ENCODE data around the gene P2RY11. TPM values are rescaled to one million over a fixed set of nuclear protein-coding genes. Genes with fewer than 3 reads are reported as not detected.
A peak's percentile ranks its signal among the peaks of the same experiment; 100 is the strongest.

P2RY11 gene
- total RNA-seq, 1 experiment from 2014 or later = 43.8 TPM

GRCh38 chr19:10096615-10096963 is 14.9 kb upstream of the P2RY11 start:
- ATAC-seq = no peak
- H3K36me3 ChIP-seq (ENCODE audit: control insufficient read depth in 1 of 2, insufficient read depth in 2 of 2, low read length in 2 of 2) = no peaks in the 10 kb centered on the region
- no peaks in the 10 kb centered on the region for H3K9me3 ChIP-seq (ENCODE audit: control insufficient read depth in 1 of 2, insufficient read depth in 1 of 2, low read depth in 1 of 2, low read length in 2 of 2)
- H4K20me1 ChIP-seq (ENCODE audit: insufficient read depth) = no peaks in the 10 kb centered on the region
- H3K4me2 ChIP-seq (ENCODE audit: low read length) = peak overlapping the region; percentile 56
- ChIA-PET RAD21 (ENCODE audit: low non-redundant PET in 1 of 2, low total read pairs in 2 of 2, uncharacterized antibody in 2 of 2, unreplicated experiment in 2 of 2) (no interaction called here), POLR2A (interaction anchor here (0.8 to 1.2 kb wide), 3 partner anchors 8 to 154 kb away, joined by 3 to 14 read pairs (median 5); partner anchors contain the start of gene PPAN), CTCF (interaction anchor here (0.6 to 1.9 kb wide), 7 partner anchors 9 to 166 kb away, joined by 3 to 9 read pairs (median 4); partner anchors contain the start of gene PPAN)
- H3K4me1 ChIP-seq (ENCODE audit: control insufficient read depth in 1 of 2, insufficient read depth in 2 of 2, low read length in 2 of 2) = peaks cover 11 to 16% of the 10 kb centered on the region in 2 experiments
- intact Hi-C loops (cut with micrococcal nuclease) = loop anchor here (5.0 kb wide), 1 partner anchor 164 kb away; no protein-coding TSS in a partner anchor
- no peak overlapping the region for H2AFZ ChIP-seq (ENCODE audit: low read depth, low read length, poor library complexity, severe bottlenecking)
- peak overlapping the region; percentile 44; the same call in 1 of the 2 replicates for H3K27ac ChIP-seq (ENCODE audit: low read depth, low read length)
- BruUV-seq (replicated peaks) = no TSS peak
- no peak for DNase-seq (ENCODE audit: low read depth, low spot score)
- no peaks in the 10 kb centered on the region for H3K79me2 ChIP-seq (ENCODE audit: insufficient read depth, low read length)
- H3K9ac ChIP-seq (ENCODE audit: low read length) = peak overlapping the region; percentile 54
- TF ChIP-seq CEBPB (IDR thresholded peaks at IDR 0.05; ENCODE audit: low read depth) = no peak
- no peak for TF ChIP-seq SIN3A (IDR thresholded peaks at IDR 0.05; ENCODE audit: low read depth)
- TF ChIP-seq ZNF274 (IDR thresholded peaks at IDR 0.05; ENCODE audit: low read depth, low read length) = no peak
- TF ChIP-seq MAX (IDR thresholded peaks at IDR 0.05) = no peak
- TF ChIP-seq RAD21 (IDR thresholded peaks at IDR 0.05; ENCODE audit: low read depth) = no peak
- no peak for TF ChIP-seq CBX3 (IDR thresholded peaks at IDR 0.05; ENCODE audit: low read depth)
- TF ChIP-seq POLR2AphosphoS5 (IDR thresholded peaks at IDR 0.05; ENCODE audit: low read depth, low read length) = no peak
- no peak; the same call in 1 of the 2 replicates for TF ChIP-seq ZFX (IDR thresholded peaks at IDR 0.05)
- no peak for TF ChIP-seq SRF (IDR thresholded peaks at IDR 0.05; ENCODE audit: low read depth)
- TF ChIP-seq TCF7L2 (IDR thresholded peaks at IDR 0.05; ENCODE audit: borderline replicate concordance, extremely low read depth, insufficient read depth, insufficient read length) = no peak
- no peak for TF ChIP-seq JUND (IDR thresholded peaks at IDR 0.05)
- no peak for TF ChIP-seq REST (IDR thresholded peaks at IDR 0.05; ENCODE audit: low read depth)
- no peak for TF ChIP-seq ATF3 (IDR thresholded peaks at IDR 0.05)
- TF ChIP-seq YY1 (IDR thresholded peaks at IDR 0.05; ENCODE audit: extremely low read depth, insufficient replicate concordance, low read depth, low read length) = no peak
- no peak for TF ChIP-seq POLR2A (IDR thresholded peaks at IDR 0.05; ENCODE audit: borderline replicate concordance, extremely low read depth, insufficient read depth, insufficient read length)
- TF ChIP-seq FOSL1 (IDR thresholded peaks at IDR 0.05; ENCODE audit: low read depth) = no peak
- TF ChIP-seq EZH2phosphoT487 (IDR thresholded peaks at IDR 0.05; ENCODE audit: borderline replicate concordance) = no peak
- no peaks in the 10 kb centered on the region for H3K27me3 ChIP-seq (ENCODE audit: insufficient read depth, low read length)
- H3K4me3 ChIP-seq (replicated peaks in 1 of 2; ENCODE audit: low read depth in 1 of 2, low read length in 2 of 2) = no peak overlapping the region
- no peaks in the 10 kb centered on the region for H3K9me2 ChIP-seq (ENCODE audit: insufficient read depth)
